ENCODE data around the gene TMEM255B.

The TMEM255B gene

GRCh38 chr13:113791761-113792160, 32.7 kb downstream of the TMEM255B start:
- Histone ChIP-seq H3K4me2 (ENCODE audit: low read length) (no peak overlapping the region), H3K79me2 (ENCODE audit: control insufficient read depth, insufficient read depth, low read length) (no peaks in the 10 kb centered on the region), H2AK5ac (ENCODE audit: low read length) (no peak overlapping the region), H3K56ac (ENCODE audit: low read length) (no peak overlapping the region), H4K8ac (ENCODE audit: low read depth, low read length) (no peak overlapping the region), H3K4ac (ENCODE audit: low read depth, low read length) (no peak overlapping the region), H3K27ac (ENCODE audit: low read depth, low read length) (no peak overlapping the region), H3K36me3 (ENCODE audit: control insufficient read depth, insufficient read depth, low read length) (no peaks in the 10 kb centered on the region), H3K4me3 (ENCODE audit: low read length) (no peak overlapping the region), H2BK15ac (replicated peaks; ENCODE audit: low read depth) (no peak overlapping the region), H3K27me3 (ENCODE audit: insufficient read depth, low read length, poor library complexity) (no peaks in the 10 kb centered on the region), H3K9ac (ENCODE audit: low read length) (no peak overlapping the region), H2BK120ac (ENCODE audit: low read depth, low read length) (no peak overlapping the region), H4K5ac (ENCODE audit: low read length) (no peak overlapping the region), H2BK5ac (ENCODE audit: low read length) (no peak overlapping the region), H3K18ac (ENCODE audit: low read length) (no peak overlapping the region), H3K23ac (ENCODE audit: low read length) (no peak overlapping the region), H3K4me1 (ENCODE audit: control insufficient read depth, low read depth, low read length) (no peaks in the 10 kb centered on the region), H3K79me1 (ENCODE audit: low read length) (no peaks in the 10 kb centered on the region)
- DNase-seq, result no peak
- no CpG with 5 or more reads among the region's 19 CpGs for WGBS (ENCODE audit: extremely low coverage, insufficient coverage, low lambda C conversion rate)

GRCh38 chr13:113792236-113792770, 33.3 kb downstream of the TMEM255B start:
- H3K4me2 ChIP-seq (ENCODE audit: low read length), result no peak overlapping the region
- H3K27me3 ChIP-seq (ENCODE audit: insufficient read depth, low read length, poor library complexity), result no peaks in the 10 kb centered on the region
- H2BK5ac ChIP-seq (ENCODE audit: low read length), result no peak overlapping the region
- H3K4me3 ChIP-seq (ENCODE audit: low read length), result no peak overlapping the region
- no peak overlapping the region for H2AK5ac ChIP-seq (ENCODE audit: low read length)
- no CpG with 5 or more reads among the region's 12 CpGs for WGBS (ENCODE audit: extremely low coverage, insufficient coverage, low lambda C conversion rate)
- no peaks in the 10 kb centered on the region for H3K79me1 ChIP-seq (ENCODE audit: low read length)
- H3K23ac ChIP-seq (ENCODE audit: low read length), result no peak overlapping the region
- no peak overlapping the region for H3K56ac ChIP-seq (ENCODE audit: low read length)
- no peak overlapping the region for H3K9ac ChIP-seq (ENCODE audit: low read length)
- H3K79me2 ChIP-seq (ENCODE audit: control insufficient read depth, insufficient read depth, low read length), result no peaks in the 10 kb centered on the region
- no peak overlapping the region for H2BK15ac ChIP-seq (replicated peaks; ENCODE audit: low read depth)
- H4K8ac ChIP-seq (ENCODE audit: low read depth, low read length), result no peak overlapping the region
- DNase-seq, result no peak
- no peak overlapping the region for H3K27ac ChIP-seq (ENCODE audit: low read depth, low read length)
- H3K36me3 ChIP-seq (ENCODE audit: control insufficient read depth, insufficient read depth, low read length), result no peaks in the 10 kb centered on the region
- no peak overlapping the region for H3K4ac ChIP-seq (ENCODE audit: low read depth, low read length)
- H3K18ac ChIP-seq (ENCODE audit: low read length), result no peak overlapping the region
- no peak overlapping the region for H4K5ac ChIP-seq (ENCODE audit: low read length)
- no peak overlapping the region for H2BK120ac ChIP-seq (ENCODE audit: low read depth, low read length)
- H3K4me1 ChIP-seq (ENCODE audit: control insufficient read depth, low read depth, low read length), result no peaks in the 10 kb centered on the region

- H2BK5ac ChIP-seq (ENCODE audit: low read length), result no peak overlapping the region
- no peak overlapping the region for H3K27ac ChIP-seq (ENCODE audit: low read depth, low read length)
- H3K4me3 ChIP-seq (ENCODE audit: low read length), result no peak overlapping the region
- H3K18ac ChIP-seq (ENCODE audit: low read length), result no peak overlapping the region
- H2AK5ac ChIP-seq (ENCODE audit: low read length), result no peak overlapping the region
- no peak overlapping the region for H2BK15ac ChIP-seq (replicated peaks; ENCODE audit: low read depth)
- H3K23ac ChIP-seq (ENCODE audit: low read length), result no peak overlapping the region
- no peak overlapping the region for H3K4me2 ChIP-seq (ENCODE audit: low read length)
- H4K5ac ChIP-seq (ENCODE audit: low read length), result no peak overlapping the region
- no peak overlapping the region for H3K4ac ChIP-seq (ENCODE audit: low read depth, low read length)
- H4K8ac ChIP-seq (ENCODE audit: low read depth, low read length), result no peak overlapping the region
- no peak for DNase-seq
- no peaks in the 10 kb centered on the region for H3K36me3 ChIP-seq (ENCODE audit: control insufficient read depth, insufficient read depth, low read length)
- no peak overlapping the region for H3K56ac ChIP-seq (ENCODE audit: low read length)
- WGBS (ENCODE audit: extremely low coverage, insufficient coverage, low lambda C conversion rate), result no CpG with 5 or more reads among the region's 33 CpGs
- no peak overlapping the region for H2BK120ac ChIP-seq (ENCODE audit: low read depth, low read length)
- no peak overlapping the region for H3K9ac ChIP-seq (ENCODE audit: low read length)
- H3K27me3 ChIP-seq (ENCODE audit: insufficient read depth, low read length, poor library complexity), result no peaks in the 10 kb centered on the region
- H3K79me1 ChIP-seq (ENCODE audit: low read length), result no peaks in the 10 kb centered on the region
- H3K4me1 ChIP-seq (ENCODE audit: control insufficient read depth, low read depth, low read length), result no peaks in the 10 kb centered on the region
- H3K79me2 ChIP-seq (ENCODE audit: control insufficient read depth, insufficient read depth, low read length), result no peaks in the 10 kb centered on the region
Observed at GRCh38 chr13:113792886-113793717, 34.1 kb downstream of the TMEM255B start.

GRCh38 chr13:113793718-113794085, 34.7 kb downstream of the TMEM255B start:
- Histone ChIP-seq H3K9ac (ENCODE audit: low read length) (no peak overlapping the region), H3K27me3 (ENCODE audit: insufficient read depth, low read length, poor library complexity) (no peaks in the 10 kb centered on the region), H3K79me1 (ENCODE audit: low read length) (no peaks in the 10 kb centered on the region), H4K8ac (ENCODE audit: low read depth, low read length) (no peak overlapping the region), H2BK120ac (ENCODE audit: low read depth, low read length) (no peak overlapping the region), H3K79me2 (ENCODE audit: control insufficient read depth, insufficient read depth, low read length) (no peaks in the 10 kb centered on the region), H3K23ac (ENCODE audit: low read length) (no peak overlapping the region), H3K4ac (ENCODE audit: low read depth, low read length) (no peak overlapping the region), H3K4me2 (ENCODE audit: low read length) (no peak overlapping the region), H4K5ac (ENCODE audit: low read length) (no peak overlapping the region), H3K36me3 (ENCODE audit: control insufficient read depth, insufficient read depth, low read length) (no peaks in the 10 kb centered on the region), H2BK5ac (ENCODE audit: low read length) (no peak overlapping the region), H2AK5ac (ENCODE audit: low read length) (no peak overlapping the region), H3K27ac (ENCODE audit: low read depth, low read length) (no peak overlapping the region), H3K4me1 (ENCODE audit: control insufficient read depth, low read depth, low read length) (no peaks in the 10 kb centered on the region), H3K56ac (ENCODE audit: low read length) (no peak overlapping the region), H3K18ac (ENCODE audit: low read length) (no peak overlapping the region), H3K4me3 (ENCODE audit: low read length) (no peak overlapping the region), H2BK15ac (replicated peaks; ENCODE audit: low read depth) (no peak overlapping the region)
- no peak for DNase-seq
- WGBS (ENCODE audit: extremely low coverage, insufficient coverage, low lambda C conversion rate), result no CpG with 5 or more reads among the region's 15 CpGs

- no peak overlapping the region for H2BK5ac ChIP-seq (ENCODE audit: low read length)
- H3K4me1 ChIP-seq (ENCODE audit: control insufficient read depth, low read depth, low read length), result no peaks in the 10 kb centered on the region
- no peak overlapping the region for H3K4ac ChIP-seq (ENCODE audit: low read depth, low read length)
- no peak overlapping the region for H4K5ac ChIP-seq (ENCODE audit: low read length)
- no peaks in the 10 kb centered on the region for H3K79me1 ChIP-seq (ENCODE audit: low read length)
- no peaks in the 10 kb centered on the region for H3K79me2 ChIP-seq (ENCODE audit: control insufficient read depth, insufficient read depth, low read length)
- H3K9ac ChIP-seq (ENCODE audit: low read length), result no peak overlapping the region
- no peak overlapping the region for H3K27ac ChIP-seq (ENCODE audit: low read depth, low read length)
- WGBS (ENCODE audit: extremely low coverage, insufficient coverage, low lambda C conversion rate), result no CpG with 5 or more reads among the region's 23 CpGs
- no peak overlapping the region for H3K56ac ChIP-seq (ENCODE audit: low read length)
- no peak overlapping the region for H2BK120ac ChIP-seq (ENCODE audit: low read depth, low read length)
- H3K27me3 ChIP-seq (ENCODE audit: insufficient read depth, low read length, poor library complexity), result no peaks in the 10 kb centered on the region
- H3K23ac ChIP-seq (ENCODE audit: low read length), result no peak overlapping the region
- no peak overlapping the region for H3K4me2 ChIP-seq (ENCODE audit: low read length)
- no peak overlapping the region for H2BK15ac ChIP-seq (replicated peaks; ENCODE audit: low read depth)
- no peak overlapping the region for H4K8ac ChIP-seq (ENCODE audit: low read depth, low read length)
- no peak for DNase-seq
- no peak overlapping the region for H3K4me3 ChIP-seq (ENCODE audit: low read length)
- no peaks in the 10 kb centered on the region for H3K36me3 ChIP-seq (ENCODE audit: control insufficient read depth, insufficient read depth, low read length)
- no peak overlapping the region for H3K18ac ChIP-seq (ENCODE audit: low read length)
- H2AK5ac ChIP-seq (ENCODE audit: low read length), result no peak overlapping the region
Observed at GRCh38 chr13:113794086-113794485, 35.1 kb downstream of the TMEM255B start.
